Loucy (cell line): ENCODE results near the gene MRPL24.

Experiments
- CTCF ChIP-seq: fragments of 200-600 bp; sonication (generic); conservative IDR thresholded peaks from 2 replicates; pipeline ENCODE4 v1.5.1; 2014; ENCODE audit warnings: mild to moderate bottlenecking, antibody characterized with exemption, low read length
- EZH2phosphoT487 ChIP-seq: fragments of 200-600 bp; IDR thresholded peaks from 2 replicates; pipeline ENCODE4 v1.6.1; 2018; ENCODE audit warnings: antibody characterized with exemption, mild to moderate bottlenecking, moderate library complexity, borderline replicate concordance

DNA sequence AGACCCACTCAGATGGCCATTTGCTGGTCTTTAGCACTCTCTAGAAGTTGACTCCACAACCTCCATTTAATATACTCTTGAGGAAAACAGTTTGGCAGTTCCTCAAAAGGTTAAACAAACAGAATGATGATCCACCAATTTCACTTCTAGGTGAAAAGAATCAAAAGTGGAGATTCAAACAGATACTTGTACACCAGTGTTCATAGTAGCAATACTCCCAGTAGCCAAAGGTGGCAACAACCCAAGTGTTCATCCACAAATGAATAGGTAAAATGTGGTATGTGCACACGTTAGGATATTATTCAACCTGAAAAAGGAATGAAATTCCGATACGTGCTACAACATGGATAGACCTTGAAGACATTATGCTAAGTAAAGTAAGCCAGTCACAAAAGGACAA is 32.7 kb upstream of the MRPL24 start:
- peak; percentile 45 for TF ChIP-seq CTCF
- no peak for TF ChIP-seq EZH2phosphoT487
